Activated naive CD4-positive, alpha-beta T cell treated with anti-CD3 and anti-CD28 coated beads, Interleukin-2, amount 50 U/mL, for 72 hours (primary cell): ENCODE data around the gene UNC45A. TPM values are rescaled to one million over a fixed set of nuclear protein-coding genes. Genes with fewer than 3 reads are reported as not detected.
A peak's percentile ranks its signal among the peaks of the same experiment; 100 is the strongest.
"Not testable (repeated sequence)": the region's sequence is repeated elsewhere in the genome, so short reads cannot be mapped to it uniquely, and the experiment has no call there.

Experiments
- ATAC-seq, 2 donors: fragments of 150-1000 bp; cut with Tn5 transposase; 2 replicates each; pipeline ENCODE4 v1.10.0; 2021; ENCODE audit warnings: mild to moderate bottlenecking in 2 of 2, moderate library complexity in 2 of 2
- DNase-seq, 2 donors: peaks; one replicate each; pipeline ENCODE4 v3.0.0; 2021 to 2022; ENCODE audit warnings: low spot score in 2 of 2
- H3K27ac Mint-ChIP-seq, 2 donors: one replicate each; pipeline ENCODE4 v1.8.0; 2022; ENCODE audit warnings: mild to moderate bottlenecking in 2 of 2, mixed read lengths in 2 of 2
- H3K36me3 Mint-ChIP-seq, 2 donors: one replicate each; pipeline ENCODE4 v1.8.0; 2022; ENCODE audit warnings: mixed read lengths in 2 of 2
- H3K9me3 Mint-ChIP-seq, 2 donors: one replicate each; pipeline ENCODE4 v1.8.0; 2022; ENCODE audit warnings: mixed read lengths in 2 of 2
- total RNA-seq, 2 donors: library from RNA; stranded (reverse); gene quantifications; one replicate each; pipeline ENCODE4 v1.2.3, GENCODE V29; 2022

The UNC45A gene
- total RNA-seq, 2 donors from 2014 or later = 75.5 to 112 TPM

- Mint-ChIP-seq H3K27ac (no peak overlapping the region), H3K9me3 (no peaks in the 10 kb centered on the region), H3K36me3 (peaks cover 8 to 19% of the 10 kb centered on the region in 2 donors)
- ATAC-seq (no peak), DNase-seq (no peak)
These were observed 22.9 kb upstream of the UNC45A start for GRCh38 chr15:90911906-90912769.

DNA sequence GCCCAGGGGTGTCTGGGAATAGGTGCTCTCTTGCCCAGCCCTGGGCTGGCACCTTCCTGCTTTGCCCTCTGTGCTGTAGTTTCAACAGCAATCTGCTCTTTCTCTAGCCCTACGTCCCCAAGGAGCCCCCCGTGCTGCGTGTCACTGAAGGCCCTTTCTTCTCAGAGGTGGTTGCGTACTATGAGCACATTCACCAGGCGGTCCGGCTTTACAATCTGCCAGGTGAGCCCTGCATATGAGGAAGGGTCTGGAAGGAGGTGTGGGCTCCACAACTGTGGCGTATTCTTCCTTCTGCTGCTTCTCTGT is 22.4 kb upstream of the UNC45A start:
- ATAC-seq (no peak), DNase-seq (no peak)
- H3K9me3 Mint-ChIP-seq = no peaks in the 10 kb centered on the region
- H3K36me3 Mint-ChIP-seq = peaks cover 13 to 14% of the 10 kb centered on the region in 2 donors
- peak overlapping the region in 1 of 2 donors; percentile 48 for H3K27ac Mint-ChIP-seq

DNA sequence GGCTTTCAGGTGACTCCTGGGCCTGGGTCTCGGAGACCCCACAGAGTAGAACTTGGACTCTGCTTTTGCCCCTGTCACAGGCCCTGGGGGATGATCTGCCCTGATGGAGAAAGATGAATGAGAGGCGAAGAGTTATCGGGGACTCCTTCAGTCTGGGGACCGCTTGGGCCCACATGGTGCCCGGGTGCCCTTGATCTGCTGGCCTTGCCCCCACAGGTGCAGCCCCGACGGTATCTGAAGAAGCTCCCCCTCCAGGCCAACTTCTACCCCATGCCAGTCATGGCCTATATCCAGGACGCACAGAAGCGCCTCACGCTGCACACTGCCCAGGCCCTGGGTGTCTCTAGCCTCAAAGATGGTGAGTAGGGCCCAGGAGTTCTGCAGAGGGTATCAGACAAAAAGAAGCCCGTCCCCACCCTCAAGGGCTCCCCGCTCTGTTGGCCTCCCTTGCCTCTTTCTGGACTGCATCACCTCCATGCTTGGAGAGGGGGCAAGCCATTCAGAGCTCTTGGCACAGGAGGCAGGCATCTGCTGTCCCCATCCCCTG is 21.6 kb upstream of the UNC45A start:
- ATAC-seq (no peak), DNase-seq (no peak)
- no peaks in the 10 kb centered on the region for H3K9me3 Mint-ChIP-seq
- peaks cover 12 to 18% of the 10 kb centered on the region in 2 donors for H3K36me3 Mint-ChIP-seq
- H3K27ac Mint-ChIP-seq = peak overlapping the region in 1 of 2 donors; percentile 48

- ATAC-seq = no peak
- DNase-seq = no peak
- Mint-ChIP-seq H3K9me3 (no peaks in the 10 kb centered on the region), H3K27ac (peak overlapping the region in 1 of 2 donors; percentile 65), H3K36me3 (peaks cover 11 to 14% of the 10 kb centered on the region in 2 donors)
These were observed 20.6 kb upstream of the UNC45A start for GRCh38 chr15:90914305-90915080.

- no peak for DNase-seq
- H3K27ac Mint-ChIP-seq = peak overlapping the region; percentile 29 to 65
- H3K9me3 Mint-ChIP-seq = no peaks in the 10 kb centered on the region
- ATAC-seq = no peak
- H3K36me3 Mint-ChIP-seq = peaks cover 16 to 21% of the 10 kb centered on the region in 2 donors
These were observed 19.8 kb upstream of the UNC45A start for GRCh38 chr15:90915216-90915807.

DNA sequence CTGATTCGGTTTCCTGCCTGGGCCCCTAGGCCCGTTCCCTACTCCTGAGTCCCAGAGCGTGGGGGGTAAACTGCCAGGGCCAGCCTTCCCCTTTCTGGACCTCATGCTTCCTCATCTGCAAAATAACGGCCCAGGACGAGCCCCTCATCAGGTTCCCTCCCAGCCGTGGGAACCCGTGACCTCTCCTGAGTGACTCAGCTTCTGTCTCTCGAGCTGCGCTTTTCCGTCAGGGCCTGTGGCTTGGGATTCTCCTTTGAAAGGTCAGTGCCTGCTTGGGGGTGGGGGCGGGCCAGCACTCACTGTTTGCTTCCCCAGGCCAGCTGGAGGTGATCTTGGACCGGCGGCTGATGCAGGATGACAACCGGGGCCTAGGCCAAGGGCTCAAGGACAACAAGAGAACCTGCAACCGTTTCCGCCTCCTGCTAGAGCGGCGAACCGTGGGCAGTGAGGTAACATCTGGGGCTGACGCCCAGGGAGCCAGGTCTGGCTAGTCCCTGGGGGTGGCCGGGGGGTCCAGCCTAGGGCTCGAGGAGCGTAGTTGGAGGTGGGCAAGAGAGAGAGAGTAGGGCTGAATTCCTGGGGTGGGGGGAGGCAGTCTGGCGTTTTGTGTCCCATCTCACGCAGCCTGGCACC is 19.2 kb upstream of the UNC45A start:
- Mint-ChIP-seq H3K36me3 (peaks cover 16 to 21% of the 10 kb centered on the region in 2 donors), H3K9me3 (no peaks in the 10 kb centered on the region), H3K27ac (peak overlapping the region; percentile 29 to 55)
- no peak for ATAC-seq
- DNase-seq = no peak

- DNase-seq (no peak), ATAC-seq (no peak)
- peaks cover 16 to 21% of the 10 kb centered on the region in 2 donors for H3K36me3 Mint-ChIP-seq
- H3K27ac Mint-ChIP-seq = no peak overlapping the region
- no peaks in the 10 kb centered on the region for H3K9me3 Mint-ChIP-seq
These were observed 18.6 kb upstream of the UNC45A start for GRCh38 chr15:90916461-90916860.

GRCh38 chr15:90917569-90917968 is 17.5 kb upstream of the UNC45A start:
- ATAC-seq (no peak), DNase-seq (no peak)
- Mint-ChIP-seq H3K36me3 (peaks cover 16 to 21% of the 10 kb centered on the region in 2 donors), H3K9me3 (no peaks in the 10 kb centered on the region), H3K27ac (peak overlapping the region in 1 of 2 donors; percentile 91)

DNA sequence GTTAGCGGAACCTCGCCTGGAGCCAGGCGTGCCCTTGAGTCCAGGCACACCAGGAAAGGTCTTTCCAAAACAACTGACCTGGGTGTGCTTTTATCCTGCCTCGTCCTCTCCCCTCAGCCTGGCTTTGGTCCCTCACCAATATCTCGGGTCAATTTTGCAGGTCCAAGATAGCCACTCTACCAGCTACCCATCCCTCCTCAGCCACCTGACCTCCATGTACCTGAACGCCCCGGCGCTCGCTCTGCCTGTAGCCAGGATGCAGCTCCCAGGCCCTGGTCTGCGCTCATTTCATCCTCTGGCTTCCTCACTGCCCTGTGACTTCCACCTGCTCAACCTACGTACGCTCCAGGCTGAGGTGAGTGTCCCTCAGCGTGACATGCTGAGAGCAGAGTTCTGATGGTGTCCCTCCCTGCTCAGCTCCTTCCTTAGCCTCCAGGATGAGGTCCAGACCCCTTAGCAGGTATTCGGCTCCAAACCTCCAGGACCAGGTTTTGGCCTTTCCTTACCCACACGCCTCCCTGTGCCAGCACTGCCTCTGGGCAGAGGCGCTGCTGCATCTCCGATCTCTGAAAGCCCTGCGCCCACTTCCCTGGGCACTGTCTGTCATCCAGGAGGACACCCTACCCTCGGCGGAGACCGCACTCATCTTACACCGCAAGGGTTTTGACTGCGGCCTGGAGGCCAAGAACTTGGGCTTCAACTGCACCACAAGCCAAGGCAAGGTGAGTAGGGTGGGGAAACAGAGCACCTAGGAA is 16.9 kb upstream of the UNC45A start:
- H3K27ac Mint-ChIP-seq = peak overlapping the region in 1 of 2 donors; percentile 81

DNA sequence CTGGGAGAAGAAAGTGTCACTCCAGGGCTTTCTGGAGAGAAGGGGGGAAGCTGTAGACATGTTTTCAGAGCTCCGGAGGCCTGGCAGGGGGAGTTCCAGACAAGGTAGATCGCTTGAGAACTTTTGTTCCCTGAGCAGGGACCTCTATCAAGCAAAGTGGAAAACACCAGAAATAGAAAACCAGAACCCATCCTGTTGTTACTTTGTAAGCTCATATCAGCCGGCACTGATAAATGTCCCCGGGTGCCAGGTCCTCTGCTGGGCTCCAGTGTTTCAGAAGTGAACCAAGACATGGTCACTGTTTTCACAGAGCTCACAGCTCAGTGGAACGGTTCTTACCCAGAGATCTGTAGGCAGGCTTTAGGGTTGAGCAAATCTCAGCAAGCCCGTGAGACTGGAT is 16.2 kb upstream of the UNC45A start:
- no peaks in the 10 kb centered on the region for H3K9me3 Mint-ChIP-seq
- ATAC-seq = no peak
- H3K36me3 Mint-ChIP-seq = peaks cover 12 to 21% of the 10 kb centered on the region in 2 donors
- peak overlapping the region in 1 of 2 donors; percentile 81 for H3K27ac Mint-ChIP-seq
- no peak for DNase-seq

More for the DNA sequence above, 16.9 kb upstream of the UNC45A start:
- DNase-seq (no peak), ATAC-seq (no peak)
- Mint-ChIP-seq H3K9me3 (no peaks in the 10 kb centered on the region), H3K36me3 (peaks cover 13 to 21% of the 10 kb centered on the region in 2 donors)

- ATAC-seq = no peak
- Mint-ChIP-seq H3K27ac (peak overlapping the region; percentile 17 to 65), H3K36me3 (peaks cover 12 to 21% of the 10 kb centered on the region in 2 donors), H3K9me3 (no peaks in the 10 kb centered on the region)
- DNase-seq = no peak
These were observed 13.2 kb upstream of the UNC45A start for GRCh38 chr15:90921887-90922286.

- peak overlapping the region; percentile 17 to 74 for H3K27ac Mint-ChIP-seq
These were observed 12.3 kb upstream of the UNC45A start for GRCh38 chr15:90922712-90923322.

GRCh38 chr15:90924375-90924774 is 10.7 kb upstream of the UNC45A start:
- H3K9me3 Mint-ChIP-seq = no peaks in the 10 kb centered on the region

More at GRCh38 chr15:90922712-90923322, 12.3 kb upstream of the UNC45A start:
- H3K9me3 Mint-ChIP-seq = not testable (repeated sequence)
- peaks cover 12% of the 10 kb centered on the region in 2 donors for H3K36me3 Mint-ChIP-seq
- ATAC-seq (peak; percentile 90 to 99), DNase-seq (peak in 1 of 2 donors; percentile 60)

GRCh38 chr15:90926766-90927165 is 8.3 kb upstream of the UNC45A start:
- H3K9me3 Mint-ChIP-seq, ATAC-seq: not testable (repeated sequence)
- peaks cover 16 to 23% of the 10 kb centered on the region in 2 donors for H3K36me3 Mint-ChIP-seq

More at GRCh38 chr15:90924375-90924774, 10.7 kb upstream of the UNC45A start:
- Mint-ChIP-seq H3K36me3 (peaks cover 6 to 11% of the 10 kb centered on the region in 2 donors), H3K27ac (peak overlapping the region in 1 of 2 donors; percentile 44)
- DNase-seq (no peak), ATAC-seq (peak; percentile 39 to 51)

DNA sequence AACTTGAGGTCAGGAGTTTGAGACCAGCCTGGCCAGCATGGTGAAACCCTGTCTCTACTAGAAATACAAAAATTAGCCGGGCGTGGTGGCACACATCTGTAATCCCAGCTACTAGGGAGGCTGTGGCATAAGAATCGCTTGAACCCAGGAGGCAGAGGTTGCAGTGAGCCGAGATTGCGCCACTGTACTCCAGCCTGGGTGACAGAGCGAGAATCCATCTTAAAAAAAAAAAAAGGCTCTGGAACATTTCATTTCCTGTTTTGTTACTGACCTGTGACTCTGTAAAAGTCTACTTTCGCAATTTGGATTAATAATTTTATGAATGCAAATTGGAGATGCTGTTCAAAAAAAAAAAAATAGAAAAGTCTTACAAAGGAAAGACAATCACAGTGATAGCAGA is 7.0 kb upstream of the UNC45A start:
- not testable (repeated sequence) for H3K27ac Mint-ChIP-seq, DNase-seq, H3K9me3 Mint-ChIP-seq, ATAC-seq
- H3K36me3 Mint-ChIP-seq = peaks cover 18 to 25% of the 10 kb centered on the region in 2 donors

More at GRCh38 chr15:90926766-90927165, 8.3 kb upstream of the UNC45A start:
- not testable (repeated sequence) for DNase-seq
- peak overlapping the region in 1 of 2 donors; percentile 36 for H3K27ac Mint-ChIP-seq
